KOPT-K1 (cell line): ENCODE data around the gene SLC6A9.

Source experiments
- H3K27ac ChIP-seq: fragments of 200-600 bp; sonication (generic); 2 replicates; pipeline ENCODE4 v1.5.1; 2016; ENCODE audit warnings: antibody characterized with exemption, mild to moderate bottlenecking, low read depth, low read length; ENCODE audit not compliant: poor library complexity, severe bottlenecking
- H3K36me3 ChIP-seq: fragments of 200-600 bp; sonication (generic); 2 replicates; pipeline ENCODE4 v1.5.1; 2017; ENCODE audit warnings: antibody characterized with exemption, mild to moderate bottlenecking, low read length, moderate library complexity; ENCODE audit not compliant: insufficient read depth
- H3K9me3 ChIP-seq: fragments of 200-600 bp; sonication (generic); 2 replicates; pipeline ENCODE4 v1.5.1; 2017; ENCODE audit warnings: antibody characterized with exemption, low read length, mild to moderate bottlenecking; ENCODE audit not compliant: insufficient read depth, poor library complexity, severe bottlenecking

The SLC6A9 gene

GRCh38 chr1:43970502-43970901, 60.8 kb downstream of the SLC6A9 start:
- no peaks in the 10 kb centered on the region for H3K9me3 ChIP-seq
- H3K36me3 ChIP-seq = peaks cover 27% of the 10 kb centered on the region
- peak overlapping the region; percentile 62 for H3K27ac ChIP-seq

GRCh38 chr1:43969746-43970466, 61.4 kb downstream of the SLC6A9 start, which contains the start of gene DPH2:
TSS of gene DPH2 (plus strand) at chr1:43970010. CDS start at chr1:43970176, 166 bp downstream.
- H3K36me3 ChIP-seq = peaks cover 27% of the 10 kb centered on the region
- H3K9me3 ChIP-seq = no peaks in the 10 kb centered on the region
- H3K27ac ChIP-seq = peak within 1 kb of the TSS; percentile 62

- no peak overlapping the region for H3K27ac ChIP-seq
- no peaks in the 10 kb centered on the region for H3K9me3 ChIP-seq
- H3K36me3 ChIP-seq = peaks cover 27% of the 10 kb centered on the region
Measured at GRCh38 chr1:43969416-43969745, 61.9 kb downstream of the SLC6A9 start.

GRCh38 chr1:43968348-43968948, 62.8 kb downstream of the SLC6A9 start:
- Histone ChIP-seq H3K36me3 (peaks cover 26% of the 10 kb centered on the region), H3K9me3 (no peaks in the 10 kb centered on the region), H3K27ac (no peak overlapping the region)

DNA sequence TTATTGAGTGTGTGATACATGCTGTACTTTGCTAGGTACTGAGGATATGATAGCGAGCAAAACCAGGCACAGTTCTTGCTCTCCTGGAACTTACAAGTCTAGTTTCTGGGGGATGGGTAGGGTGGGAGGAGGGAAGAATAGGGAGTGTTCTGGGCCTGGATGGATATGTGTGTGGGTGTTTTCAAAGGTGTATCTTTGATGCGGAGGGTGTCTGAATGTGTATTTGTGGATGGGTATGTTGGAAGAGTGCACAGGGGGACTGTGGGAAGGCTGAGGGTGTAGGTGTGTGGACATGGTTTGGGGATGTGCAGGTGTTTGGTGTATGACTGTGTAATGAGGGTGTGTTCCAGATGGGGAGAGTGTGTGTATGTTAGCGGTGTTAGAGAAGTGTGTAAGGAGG, 65.9 kb downstream of the SLC6A9 start:
- Histone ChIP-seq H3K9me3 (no peaks in the 10 kb centered on the region), H3K36me3 (peaks cover 40% of the 10 kb centered on the region; the same call in 1 of the 2 replicates), H3K27ac (no peak overlapping the region)

DNA sequence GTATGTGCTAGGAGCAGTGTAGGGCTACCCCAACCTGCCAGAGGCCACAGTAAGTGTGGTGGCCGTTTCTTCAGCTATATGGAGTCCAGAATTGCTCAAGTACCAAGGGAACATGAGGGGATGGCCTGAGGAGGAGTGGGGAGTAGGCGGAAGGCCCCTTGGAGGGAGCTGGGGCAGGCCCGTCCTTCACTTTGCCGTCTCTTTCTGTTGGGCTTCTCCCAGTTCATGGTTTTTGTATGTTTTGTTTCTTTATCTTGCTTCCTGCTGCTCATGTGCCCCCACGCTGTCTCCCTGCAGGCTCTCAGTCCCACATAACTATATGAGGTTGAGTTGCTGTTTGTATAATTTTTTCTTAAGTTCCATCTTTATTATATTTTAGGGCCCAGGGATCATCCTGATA, 67.4 kb downstream of the SLC6A9 start:
- H3K36me3 ChIP-seq = peaks cover 50% of the 10 kb centered on the region; the same call in 1 of the 2 replicates
- H3K9me3 ChIP-seq = no peaks in the 10 kb centered on the region
- no peak overlapping the region for H3K27ac ChIP-seq

DNA sequence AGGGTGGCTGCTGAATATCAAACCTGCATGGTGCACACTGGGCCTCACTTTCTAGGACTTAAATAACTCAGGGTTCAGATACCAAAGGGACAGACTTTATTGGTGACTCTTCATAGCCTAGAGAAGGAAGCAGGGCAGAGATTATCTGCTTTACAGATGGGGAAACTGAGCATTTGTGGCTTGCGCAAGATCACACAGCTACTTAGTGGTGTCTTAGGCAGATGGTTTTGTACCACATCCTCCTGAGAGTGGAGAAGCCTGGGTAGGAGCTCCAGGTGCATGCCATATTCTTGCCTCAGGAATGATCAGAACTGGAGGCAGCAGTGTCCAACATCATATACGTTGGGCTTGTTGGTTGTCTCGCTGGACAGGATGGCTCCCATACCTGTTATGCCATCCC, 68.3 kb downstream of the SLC6A9 start:
- no peaks in the 10 kb centered on the region for H3K9me3 ChIP-seq
- peaks cover 59% of the 10 kb centered on the region for H3K36me3 ChIP-seq
- no peak overlapping the region for H3K27ac ChIP-seq

GRCh38 chr1:43962324-43962723, 68.9 kb downstream of the SLC6A9 start:
- no peak overlapping the region for H3K27ac ChIP-seq
- peaks cover 66% of the 10 kb centered on the region for H3K36me3 ChIP-seq
- no peaks in the 10 kb centered on the region for H3K9me3 ChIP-seq

GRCh38 chr1:43961692-43962091, 69.6 kb downstream of the SLC6A9 start:
- no peaks in the 10 kb centered on the region for H3K9me3 ChIP-seq
- peaks cover 69% of the 10 kb centered on the region for H3K36me3 ChIP-seq
- no peak overlapping the region for H3K27ac ChIP-seq

GRCh38 chr1:43960798-43961197, 70.5 kb downstream of the SLC6A9 start:
- Histone ChIP-seq H3K27ac (no peak overlapping the region), H3K9me3 (no peaks in the 10 kb centered on the region), H3K36me3 (peaks cover 71% of the 10 kb centered on the region)

- Histone ChIP-seq H3K9me3 (no peaks in the 10 kb centered on the region), H3K27ac (no peak overlapping the region), H3K36me3 (peaks cover 72% of the 10 kb centered on the region)
Measured at GRCh38 chr1:43958351-43959255, 72.7 kb downstream of the SLC6A9 start.

- Histone ChIP-seq H3K9me3 (no peaks in the 10 kb centered on the region), H3K36me3 (peaks cover 62% of the 10 kb centered on the region), H3K27ac (no peak overlapping the region)
Measured at GRCh38 chr1:43957407-43958040, 73.7 kb downstream of the SLC6A9 start.

- no peak overlapping the region for H3K27ac ChIP-seq
- peaks cover 50% of the 10 kb centered on the region for H3K36me3 ChIP-seq
- H3K9me3 ChIP-seq = no peaks in the 10 kb centered on the region
Measured at GRCh38 chr1:43956234-43956633, 75.0 kb downstream of the SLC6A9 start.

DNA sequence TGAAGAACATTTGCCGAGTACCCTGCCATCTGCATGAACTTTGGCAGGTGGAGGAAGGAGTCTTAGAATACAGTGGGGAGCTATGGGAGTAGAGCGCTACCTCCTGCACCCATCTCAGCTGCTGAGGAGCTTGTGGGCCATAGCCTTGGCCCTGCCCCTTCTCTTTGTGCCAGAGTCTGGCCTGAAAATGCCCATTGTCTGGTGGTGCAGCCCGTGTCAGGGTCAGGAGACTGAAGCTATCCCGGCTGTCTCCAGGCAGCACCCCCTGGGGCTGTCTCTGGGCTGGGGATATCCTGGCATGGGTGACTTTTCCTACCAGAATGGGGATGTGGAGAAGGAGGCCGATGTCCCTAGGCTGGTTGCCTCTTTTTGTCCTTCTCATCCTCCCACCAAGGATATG, 77.2 kb downstream of the SLC6A9 start:
- H3K36me3 ChIP-seq = peaks cover 47% of the 10 kb centered on the region
- no peaks in the 10 kb centered on the region for H3K9me3 ChIP-seq
- no peak overlapping the region for H3K27ac ChIP-seq

GRCh38 chr1:43953361-43953760, 77.9 kb downstream of the SLC6A9 start:
- Histone ChIP-seq H3K27ac (no peak overlapping the region), H3K36me3 (peaks cover 40% of the 10 kb centered on the region), H3K9me3 (no peaks in the 10 kb centered on the region)
